Activated B cell treated with CpG ODN at 0.5 μM for 24 hours (primary cell): ENCODE results near the gene ABL2. TPM values are rescaled to one million over a fixed set of nuclear protein-coding genes. Genes with fewer than 3 reads are reported as not detected.

Experiments used
- ATAC-seq: fragments of 200-7000 bp; cut with Tn5 transposase; one replicate; pipeline ENCODE4 v1.10.0; 2021; ENCODE audit warnings: low read depth, mild to moderate bottlenecking, moderate library complexity
- CTCF ChIA-PET: fragments of 350-600 bp; sonication (Branson Sonifier 250); formaldehyde crosslinking; loops from one replicate; lab custom pipeline; 2021; ENCODE audit warnings: antibody characterized with exemption; lab: Charles Lee
- POLR2A ChIA-PET: fragments of 350-600 bp; sonication (Branson Sonifier 250); formaldehyde crosslinking; loops from one replicate; lab custom pipeline; 2021; ENCODE audit warnings: antibody characterized with exemption; lab: Charles Lee
- DNase-seq: peaks from one replicate; pipeline ENCODE4 v3.0.0; 2022
- H3K27ac Mint-ChIP-seq: one replicate; pipeline ENCODE4 v1.8.0; 2020; ENCODE audit warnings: mixed read lengths
- H3K27me3 Mint-ChIP-seq: one replicate; pipeline ENCODE4 v1.8.0; 2021; ENCODE audit warnings: mixed read lengths
- H3K36me3 Mint-ChIP-seq: one replicate; pipeline ENCODE4 v1.8.0; 2021; ENCODE audit warnings: low read depth, mixed read lengths
- H3K4me1 Mint-ChIP-seq: one replicate; pipeline ENCODE4 v1.8.0; 2021; ENCODE audit warnings: mixed read lengths
- H3K4me3 Mint-ChIP-seq: one replicate; pipeline ENCODE4 v1.8.0; 2020; ENCODE audit warnings: mild to moderate bottlenecking, mixed read lengths
- H3K9me3 Mint-ChIP-seq: one replicate; pipeline ENCODE4 v1.8.0; 2020; ENCODE audit warnings: mixed read lengths
- intact Hi-C: fragments of 100-400 bp; cut with micrococcal nuclease; formaldehyde crosslinking; loops from one replicate; pipeline ENCODE4 v1.15.1; 2024
- total RNA-seq: library from RNA; stranded (reverse); gene quantifications from 2 replicates; pipeline ENCODE4 v1.2.3, GENCODE V29; 2022
- TF ChIP-seq, protein P1 (sequence below): fragments of 200-600 bp; IDR thresholded peaks from one replicate; pipeline ENCODE4 v1.8.0; 2022; ENCODE audit warnings: antibody characterized with exemption, mild to moderate bottlenecking

ABL2 gene
- total RNA-seq, 1 donor from 2014 or later = 15.2 TPM

DNA sequence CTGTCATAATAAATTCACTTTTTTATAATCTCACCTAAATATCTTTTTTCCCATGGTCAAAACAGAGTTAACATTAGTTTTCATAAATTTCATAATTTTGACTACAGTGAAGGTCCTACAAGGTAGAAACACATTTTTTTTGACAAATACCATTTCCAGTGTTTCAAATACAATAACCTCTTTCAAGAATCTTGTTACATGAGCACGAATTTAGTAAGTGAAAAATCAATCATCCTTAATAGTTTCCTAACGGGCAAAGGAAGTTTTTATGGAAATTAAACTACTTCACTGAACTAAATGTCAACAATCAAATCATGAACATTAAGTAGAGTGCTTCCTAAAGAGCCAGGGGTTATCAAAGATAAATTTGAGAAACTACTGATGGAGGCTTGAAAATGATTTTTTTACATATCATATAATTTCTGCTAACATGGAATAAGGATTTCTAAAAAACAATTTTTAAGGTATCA, 35.4 kb downstream of the ABL2 start:
- CTCF ChIA-PET = interaction anchor here (0.9 to 1.0 kb wide), 3 partner anchors 68 to 74 kb away, joined by 3 to 4 read pairs (median 4); no protein-coding TSS in a partner anchor
- intact Hi-C loops = loop anchor here (2.0 kb wide), 3 partner anchors 73 to 661 kb away; no protein-coding TSS in a partner anchor

DNA sequence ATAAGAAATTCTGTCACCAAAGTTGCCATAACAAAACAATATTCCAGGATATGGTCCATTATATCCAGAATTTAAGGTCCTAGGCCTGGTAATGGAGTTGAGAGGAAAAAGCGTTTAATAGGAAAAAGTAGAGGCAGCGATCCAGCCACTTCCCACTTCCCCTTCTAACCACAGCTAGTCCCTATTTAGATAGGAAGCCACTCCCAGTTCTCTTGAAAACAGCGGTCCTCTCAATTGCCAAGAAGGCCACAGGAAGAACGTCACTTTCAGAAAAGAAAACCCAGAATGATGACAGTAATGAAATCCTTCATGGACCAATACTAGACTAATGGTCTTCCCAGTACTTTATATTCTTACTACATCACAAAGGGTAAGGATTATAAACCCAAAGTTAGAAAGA, 38.6 kb downstream of the ABL2 start:
- TF ChIP-seq, protein P1, sequence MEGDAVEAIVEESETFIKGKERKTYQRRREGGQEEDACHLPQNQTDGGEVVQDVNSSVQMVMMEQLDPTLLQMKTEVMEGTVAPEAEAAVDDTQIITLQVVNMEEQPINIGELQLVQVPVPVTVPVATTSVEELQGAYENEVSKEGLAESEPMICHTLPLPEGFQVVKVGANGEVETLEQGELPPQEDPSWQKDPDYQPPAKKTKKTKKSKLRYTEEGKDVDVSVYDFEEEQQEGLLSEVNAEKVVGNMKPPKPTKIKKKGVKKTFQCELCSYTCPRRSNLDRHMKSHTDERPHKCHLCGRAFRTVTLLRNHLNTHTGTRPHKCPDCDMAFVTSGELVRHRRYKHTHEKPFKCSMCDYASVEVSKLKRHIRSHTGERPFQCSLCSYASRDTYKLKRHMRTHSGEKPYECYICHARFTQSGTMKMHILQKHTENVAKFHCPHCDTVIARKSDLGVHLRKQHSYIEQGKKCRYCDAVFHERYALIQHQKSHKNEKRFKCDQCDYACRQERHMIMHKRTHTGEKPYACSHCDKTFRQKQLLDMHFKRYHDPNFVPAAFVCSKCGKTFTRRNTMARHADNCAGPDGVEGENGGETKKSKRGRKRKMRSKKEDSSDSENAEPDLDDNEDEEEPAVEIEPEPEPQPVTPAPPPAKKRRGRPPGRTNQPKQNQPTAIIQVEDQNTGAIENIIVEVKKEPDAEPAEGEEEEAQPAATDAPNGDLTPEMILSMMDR = no peak
- H3K27ac Mint-ChIP-seq = no peak overlapping the region
- H3K27me3 Mint-ChIP-seq = no peaks in the 10 kb centered on the region
- intact Hi-C loops = no loop called here
- ChIA-PET CTCF (no interaction called here), POLR2A (no interaction called here)
- H3K9me3 Mint-ChIP-seq = no peaks in the 10 kb centered on the region
- peaks cover 11% of the 10 kb centered on the region for H3K4me1 Mint-ChIP-seq
- no peak for DNase-seq
- H3K36me3 Mint-ChIP-seq = peaks cover 5% of the 10 kb centered on the region
- ATAC-seq = no peak
- no peak overlapping the region for H3K4me3 Mint-ChIP-seq

More for the DNA sequence above, 35.4 kb downstream of the ABL2 start:
- Mint-ChIP-seq H3K27ac (no peak overlapping the region), H3K4me3 (no peak overlapping the region), H3K27me3 (no peaks in the 10 kb centered on the region), H3K4me1 (peaks cover 11% of the 10 kb centered on the region), H3K36me3 (peaks cover 7% of the 10 kb centered on the region), H3K9me3 (no peaks in the 10 kb centered on the region)
- DNase-seq = no peak
- TF ChIP-seq, protein P1 = no peak
- no peak for ATAC-seq
- POLR2A ChIA-PET = no interaction called here

DNA sequence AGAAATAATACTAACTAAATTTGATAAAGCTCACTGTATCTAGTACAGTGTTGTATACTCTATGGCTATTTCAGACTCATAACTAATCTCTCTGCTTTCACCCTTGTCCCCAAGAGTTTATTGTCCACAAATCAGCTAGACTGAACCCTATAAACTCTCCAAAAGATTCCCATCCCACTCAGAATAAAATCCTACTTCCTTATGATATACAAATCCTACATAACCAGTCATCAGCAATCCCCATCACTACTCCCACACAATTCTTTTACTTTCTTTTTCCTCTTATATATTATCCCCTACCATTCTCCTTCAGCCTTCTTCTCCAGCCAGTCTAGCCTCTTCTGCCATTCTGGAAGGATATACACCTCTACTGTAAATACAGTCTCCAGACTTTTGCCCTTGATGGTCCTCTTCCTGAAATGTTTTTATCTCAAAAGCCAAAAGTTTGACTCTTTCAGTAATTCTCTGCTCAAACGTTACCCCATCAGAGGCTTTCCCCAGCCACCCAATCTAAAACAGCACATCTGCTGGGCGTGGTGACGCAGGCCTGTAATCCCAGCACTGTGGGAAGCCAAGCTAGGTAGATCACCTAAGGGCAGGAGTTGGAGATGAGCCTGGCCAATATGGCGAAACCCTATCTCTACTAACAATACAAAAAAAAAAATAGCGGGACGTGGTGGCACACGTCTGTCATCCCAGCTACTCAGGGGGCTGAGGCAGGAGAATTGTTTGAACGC, 41.6 kb downstream of the ABL2 start:
- intact Hi-C loops = no loop called here

DNA sequence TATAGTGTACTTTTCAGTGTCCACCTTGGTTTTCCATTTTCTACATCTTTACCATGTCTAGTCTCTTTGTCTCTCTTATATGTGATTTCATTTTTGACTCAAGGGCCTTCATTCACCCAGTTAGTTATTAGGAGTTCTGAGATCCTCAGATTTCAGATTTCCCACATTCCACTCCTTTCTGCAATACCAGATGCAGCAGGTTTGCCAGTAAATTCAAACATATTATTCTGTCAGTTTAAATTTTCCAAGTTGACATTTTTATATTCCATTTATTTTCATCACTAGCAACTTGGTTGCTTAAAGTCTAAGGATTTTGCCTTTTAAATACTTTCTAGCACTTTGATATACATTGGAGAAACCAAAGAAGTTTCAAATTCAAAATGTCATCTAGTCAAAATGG, 42.4 kb downstream of the ABL2 start:
- intact Hi-C loops = no loop called here
- CTCF ChIA-PET = no interaction called here
- Mint-ChIP-seq H3K27me3 (no peaks in the 10 kb centered on the region), H3K27ac (no peak overlapping the region), H3K36me3 (peaks cover 5% of the 10 kb centered on the region), H3K9me3 (no peaks in the 10 kb centered on the region), H3K4me3 (no peak overlapping the region), H3K4me1 (peaks cover 8% of the 10 kb centered on the region)
- no peak for ATAC-seq
- TF ChIP-seq, protein P1 = no peak
- no peak for DNase-seq
- POLR2A ChIA-PET = no interaction called here

More for the DNA sequence above, 41.6 kb downstream of the ABL2 start:
- POLR2A ChIA-PET = no interaction called here
- Mint-ChIP-seq H3K4me1 (peaks cover 8% of the 10 kb centered on the region), H3K27ac (no peak overlapping the region), H3K27me3 (no peaks in the 10 kb centered on the region), H3K4me3 (no peak overlapping the region), H3K36me3 (peaks cover 4% of the 10 kb centered on the region), H3K9me3 (no peaks in the 10 kb centered on the region)
- TF ChIP-seq, protein P1 = no peak
- DNase-seq = no peak
- no peak for ATAC-seq
- CTCF ChIA-PET = no interaction called here

DNA sequence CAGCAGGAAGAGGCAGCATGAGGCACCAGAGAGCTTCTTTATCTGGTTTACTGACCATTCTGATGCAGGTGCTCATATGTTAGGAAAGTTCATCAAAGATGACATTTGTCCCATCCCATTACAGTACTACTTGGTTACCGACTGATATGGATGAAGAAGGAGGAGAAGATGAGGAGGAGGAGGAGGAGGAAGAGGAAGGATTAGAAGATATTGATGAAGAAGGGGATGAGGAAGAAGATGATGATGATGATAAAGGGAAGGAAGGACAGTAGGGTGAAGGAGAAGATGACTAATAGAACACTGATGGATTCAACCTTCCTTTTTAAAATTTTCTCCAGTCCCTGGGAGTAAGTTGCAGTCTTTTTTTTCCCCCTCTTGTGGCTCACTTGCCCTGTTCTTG, 45.1 kb downstream of the ABL2 start:
- CTCF ChIA-PET = no interaction called here
- no peak for DNase-seq
- ATAC-seq = no peak
- Mint-ChIP-seq H3K27me3 (no peaks in the 10 kb centered on the region), H3K27ac (no peak overlapping the region), H3K4me1 (peaks cover 3% of the 10 kb centered on the region), H3K9me3 (no peaks in the 10 kb centered on the region), H3K4me3 (no peak overlapping the region), H3K36me3 (peaks cover 4% of the 10 kb centered on the region)
- POLR2A ChIA-PET = no interaction called here
- intact Hi-C loops = loop anchor here (5.0 kb wide), 1 partner anchor 33 kb away; no protein-coding TSS in a partner anchor
- TF ChIP-seq, protein P1 = no peak
